ENCODE data around the gene BEND5. TPM values are rescaled to one million over a fixed set of nuclear protein-coding genes. Genes with fewer than 3 reads are reported as not detected.

BEND5 gene
- total RNA-seq, 1 donor from 2014 or later: 15.9 TPM

DNA sequence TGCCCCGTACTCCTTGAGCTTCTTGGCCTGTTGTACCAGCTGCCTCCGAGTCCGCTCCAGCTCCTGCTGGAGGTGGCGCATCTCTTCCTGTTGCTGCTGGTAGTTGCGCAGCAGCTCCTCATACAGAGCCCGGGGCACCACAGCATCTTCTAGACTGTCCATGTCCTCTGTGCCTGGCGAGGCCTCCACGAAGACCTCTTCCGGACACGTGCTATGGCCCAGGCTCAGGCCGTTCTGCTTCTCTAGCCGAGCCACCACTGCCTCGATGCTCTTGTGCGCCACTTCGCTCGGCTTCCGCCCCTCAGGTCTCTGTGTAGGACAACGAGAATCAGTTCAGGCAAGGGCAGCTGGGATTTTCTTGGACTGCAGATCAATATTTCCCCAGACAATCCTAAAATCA is 17.7 kb downstream of the BEND5 start:
- Histone ChIP-seq H3K79me2 (ENCODE audit: low read depth) (peaks cover 5% of the 10 kb centered on the region), H3K9me3 (ENCODE audit: low read depth) (no peaks in the 10 kb centered on the region), H3K36me3 (peaks cover 9% of the 10 kb centered on the region), H3K4me2 (no peak overlapping the region), H3K27ac (no peak overlapping the region), H3F3A (ENCODE audit: low read depth) (no peaks in the 10 kb centered on the region), H3K4me1 (peaks cover 15% of the 10 kb centered on the region), H3K27me3 (no peaks in the 10 kb centered on the region), H2AFZ (replicated peaks) (no peak overlapping the region), H3K4me3 (no peak overlapping the region), H4K20me1 (ENCODE audit: low read depth) (peaks cover 26% of the 10 kb centered on the region), H3K9ac (no peak overlapping the region)
- Mint-ChIP-seq H3K27me3 (ENCODE audit: insufficient read depth, low read depth) (no peaks in the 10 kb centered on the region), H3K27ac (no peak overlapping the region), H3K4me3 (no peak overlapping the region), H3K36me3 (peaks cover 50% of the 10 kb centered on the region), H3K4me1 (peaks cover 5% of the 10 kb centered on the region), H3K9me3 (no peaks in the 10 kb centered on the region)
- no peak for DNase-seq (ENCODE audit: low spot score)
- TF ChIP-seq, protein P1, sequence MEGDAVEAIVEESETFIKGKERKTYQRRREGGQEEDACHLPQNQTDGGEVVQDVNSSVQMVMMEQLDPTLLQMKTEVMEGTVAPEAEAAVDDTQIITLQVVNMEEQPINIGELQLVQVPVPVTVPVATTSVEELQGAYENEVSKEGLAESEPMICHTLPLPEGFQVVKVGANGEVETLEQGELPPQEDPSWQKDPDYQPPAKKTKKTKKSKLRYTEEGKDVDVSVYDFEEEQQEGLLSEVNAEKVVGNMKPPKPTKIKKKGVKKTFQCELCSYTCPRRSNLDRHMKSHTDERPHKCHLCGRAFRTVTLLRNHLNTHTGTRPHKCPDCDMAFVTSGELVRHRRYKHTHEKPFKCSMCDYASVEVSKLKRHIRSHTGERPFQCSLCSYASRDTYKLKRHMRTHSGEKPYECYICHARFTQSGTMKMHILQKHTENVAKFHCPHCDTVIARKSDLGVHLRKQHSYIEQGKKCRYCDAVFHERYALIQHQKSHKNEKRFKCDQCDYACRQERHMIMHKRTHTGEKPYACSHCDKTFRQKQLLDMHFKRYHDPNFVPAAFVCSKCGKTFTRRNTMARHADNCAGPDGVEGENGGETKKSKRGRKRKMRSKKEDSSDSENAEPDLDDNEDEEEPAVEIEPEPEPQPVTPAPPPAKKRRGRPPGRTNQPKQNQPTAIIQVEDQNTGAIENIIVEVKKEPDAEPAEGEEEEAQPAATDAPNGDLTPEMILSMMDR (IDR thresholded peaks at IDR 0.05): no peak
- TF ChIP-seq EZH2 (IDR thresholded peaks at IDR 0.05) (no peak), EZH2phosphoT487 (IDR thresholded peaks at IDR 0.05) (no peak)

DNA sequence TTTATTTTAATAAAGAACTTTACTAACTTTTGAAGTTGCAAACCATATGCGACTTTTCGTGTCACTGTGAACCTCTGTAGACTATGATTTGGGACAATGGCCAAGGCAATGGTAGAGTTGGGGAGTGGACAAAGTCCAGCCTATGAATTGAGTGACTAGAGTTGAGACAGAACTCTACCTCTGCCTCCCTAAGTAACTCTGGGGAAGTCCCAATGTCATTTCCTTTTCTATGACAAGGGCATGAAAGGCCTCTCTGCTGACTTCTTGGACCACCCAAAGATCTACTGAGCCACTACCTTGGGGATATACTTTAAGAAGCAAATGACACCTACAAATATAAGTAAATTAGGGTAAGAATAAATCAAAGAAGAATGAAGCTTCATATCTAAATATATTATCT is 19.3 kb downstream of the BEND5 start:
- H3K36me3 Mint-ChIP-seq: peaks cover 47% of the 10 kb centered on the region
- peaks cover 5% of the 10 kb centered on the region for H3K4me1 Mint-ChIP-seq
- H3K36me3 ChIP-seq: peaks cover 9% of the 10 kb centered on the region

DNA sequence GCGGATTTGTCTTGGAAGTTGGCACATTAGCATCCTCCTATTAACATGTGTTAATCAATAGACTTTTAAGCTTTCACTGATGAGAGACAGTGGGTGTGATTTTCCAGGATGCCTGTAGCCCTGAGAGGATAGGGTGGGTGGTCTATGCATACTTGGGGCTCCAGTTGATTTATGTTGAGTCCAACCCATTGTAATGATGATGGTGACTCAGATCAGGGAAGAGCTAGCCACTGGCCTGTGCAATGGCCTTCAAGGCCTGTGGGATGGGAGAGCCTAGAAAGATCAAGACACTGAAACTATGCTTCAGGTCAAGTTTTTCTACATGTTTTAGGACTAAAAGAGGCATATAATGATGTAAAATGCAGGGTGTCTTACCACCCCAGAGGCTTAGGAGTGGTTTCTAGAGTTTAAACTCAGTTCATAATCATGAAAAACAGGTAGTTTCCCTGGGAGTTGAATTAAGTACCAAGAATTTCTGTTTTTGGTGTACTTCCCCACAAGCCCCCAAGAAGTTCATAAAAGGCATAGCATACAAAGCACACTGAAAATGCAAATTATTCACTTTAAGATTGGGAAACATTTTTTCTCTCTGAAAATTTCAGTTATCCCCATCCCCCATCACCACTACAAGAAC is 19.9 kb downstream of the BEND5 start:
- DNase-seq (ENCODE audit: low spot score): no peak
- Histone ChIP-seq H3F3A (ENCODE audit: low read depth) (no peaks in the 10 kb centered on the region), H3K9ac (no peak overlapping the region), H3K36me3 (peaks cover 9% of the 10 kb centered on the region), H3K27me3 (no peaks in the 10 kb centered on the region), H4K20me1 (ENCODE audit: low read depth) (peaks cover 12% of the 10 kb centered on the region), H3K4me1 (peaks cover 7% of the 10 kb centered on the region), H3K27ac (no peak overlapping the region), H3K4me3 (no peak overlapping the region), H3K9me3 (ENCODE audit: low read depth) (no peaks in the 10 kb centered on the region), H3K4me2 (no peak overlapping the region), H3K79me2 (ENCODE audit: low read depth) (no peaks in the 10 kb centered on the region), H2AFZ (replicated peaks) (no peak overlapping the region)
- H3K4me1 Mint-ChIP-seq: peaks cover 5% of the 10 kb centered on the region
- no peak overlapping the region for H3K4me3 Mint-ChIP-seq
- no peak overlapping the region for H3K27ac Mint-ChIP-seq
- H3K9me3 Mint-ChIP-seq: no peaks in the 10 kb centered on the region
- H3K36me3 Mint-ChIP-seq: peaks cover 45% of the 10 kb centered on the region
- no peaks in the 10 kb centered on the region for H3K27me3 Mint-ChIP-seq (ENCODE audit: insufficient read depth, low read depth)
- TF ChIP-seq, protein P1 (IDR thresholded peaks at IDR 0.05): no peak
- no peak for TF ChIP-seq EZH2 (IDR thresholded peaks at IDR 0.05)
- no peak for TF ChIP-seq EZH2phosphoT487 (IDR thresholded peaks at IDR 0.05)

More for the DNA sequence above, 19.3 kb downstream of the BEND5 start:
- Histone ChIP-seq H3K9ac (no peak overlapping the region), H2AFZ (replicated peaks) (no peak overlapping the region), H3K4me2 (no peak overlapping the region), H3K27me3 (no peaks in the 10 kb centered on the region), H4K20me1 (ENCODE audit: low read depth) (peaks cover 11% of the 10 kb centered on the region), H3K9me3 (ENCODE audit: low read depth) (no peaks in the 10 kb centered on the region), H3K4me3 (no peak overlapping the region), H3K27ac (no peak overlapping the region), H3K4me1 (peaks cover 7% of the 10 kb centered on the region), H3F3A (ENCODE audit: low read depth) (no peaks in the 10 kb centered on the region), H3K79me2 (ENCODE audit: low read depth) (no peaks in the 10 kb centered on the region)
- no peaks in the 10 kb centered on the region for H3K27me3 Mint-ChIP-seq (ENCODE audit: insufficient read depth, low read depth)
- H3K9me3 Mint-ChIP-seq: no peaks in the 10 kb centered on the region
- no peak overlapping the region for H3K4me3 Mint-ChIP-seq
- no peak for TF ChIP-seq EZH2phosphoT487 (IDR thresholded peaks at IDR 0.05)
- TF ChIP-seq, protein P1 (IDR thresholded peaks at IDR 0.05): no peak
- no peak for TF ChIP-seq EZH2 (IDR thresholded peaks at IDR 0.05)
- no peak overlapping the region for H3K27ac Mint-ChIP-seq
- no peak for DNase-seq (ENCODE audit: low spot score)
